Astrocyte (in vitro differentiated cells and primary cell): ENCODE data around the gene CABP7.

Experiments
- EZH2 ChIP-seq: IDR thresholded peaks from 2 replicates; pipeline ENCODE4 v1.6.1; 2012; ENCODE audit warnings: mild to moderate bottlenecking, low read length, inconsistent platforms; ENCODE audit not compliant: insufficient read depth
- TF ChIP-seq, protein P1 (sequence below): IDR thresholded peaks from 2 replicates; pipeline ENCODE4 v1.5.1; 2011; ENCODE audit warnings: low read depth, mild to moderate bottlenecking, inconsistent platforms, low read length, moderate library complexity; ENCODE audit not compliant: insufficient read depth

DNA sequence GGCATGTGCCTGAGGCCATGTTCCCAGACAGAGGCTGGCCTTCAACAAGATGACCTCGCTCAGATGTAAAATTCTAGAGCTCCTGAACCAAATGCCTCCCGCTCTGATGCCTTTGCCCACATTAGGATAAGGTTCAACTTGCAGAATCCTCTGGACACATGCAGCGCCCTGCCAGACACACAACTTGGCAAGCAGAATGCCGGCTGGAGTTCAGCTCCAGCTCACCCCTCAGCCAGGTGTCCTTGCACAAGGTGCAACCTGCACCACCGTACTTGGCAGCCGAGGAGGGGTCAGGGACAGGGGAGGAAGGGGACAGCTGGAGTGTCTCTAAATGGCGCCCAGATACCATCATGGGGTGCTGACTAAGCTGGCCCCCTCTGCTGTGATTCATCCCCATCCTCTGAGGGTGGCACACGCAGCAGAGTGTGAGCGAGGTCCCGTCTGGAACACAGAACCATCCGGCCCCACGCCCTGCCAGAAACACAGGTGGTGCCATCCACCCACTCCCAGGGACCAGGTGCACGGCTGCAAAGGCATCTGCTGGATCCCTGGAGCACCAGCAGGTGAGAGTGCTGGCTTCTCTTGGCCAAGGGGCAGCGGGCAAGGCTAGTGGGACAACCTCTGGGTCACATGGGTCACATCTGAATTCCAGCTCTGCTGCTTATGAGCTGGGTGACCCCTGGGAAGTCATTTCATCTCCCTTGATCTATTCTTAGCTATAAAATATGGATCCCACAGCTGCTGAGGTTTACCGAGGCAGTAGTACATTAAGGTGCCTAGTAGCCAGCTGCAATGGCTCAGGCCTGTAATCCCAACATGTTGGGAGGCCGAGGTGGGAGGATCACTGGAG, 34.2 kb downstream of the CABP7 start:
- TF ChIP-seq EZH2, result no peak
- TF ChIP-seq, protein P1, sequence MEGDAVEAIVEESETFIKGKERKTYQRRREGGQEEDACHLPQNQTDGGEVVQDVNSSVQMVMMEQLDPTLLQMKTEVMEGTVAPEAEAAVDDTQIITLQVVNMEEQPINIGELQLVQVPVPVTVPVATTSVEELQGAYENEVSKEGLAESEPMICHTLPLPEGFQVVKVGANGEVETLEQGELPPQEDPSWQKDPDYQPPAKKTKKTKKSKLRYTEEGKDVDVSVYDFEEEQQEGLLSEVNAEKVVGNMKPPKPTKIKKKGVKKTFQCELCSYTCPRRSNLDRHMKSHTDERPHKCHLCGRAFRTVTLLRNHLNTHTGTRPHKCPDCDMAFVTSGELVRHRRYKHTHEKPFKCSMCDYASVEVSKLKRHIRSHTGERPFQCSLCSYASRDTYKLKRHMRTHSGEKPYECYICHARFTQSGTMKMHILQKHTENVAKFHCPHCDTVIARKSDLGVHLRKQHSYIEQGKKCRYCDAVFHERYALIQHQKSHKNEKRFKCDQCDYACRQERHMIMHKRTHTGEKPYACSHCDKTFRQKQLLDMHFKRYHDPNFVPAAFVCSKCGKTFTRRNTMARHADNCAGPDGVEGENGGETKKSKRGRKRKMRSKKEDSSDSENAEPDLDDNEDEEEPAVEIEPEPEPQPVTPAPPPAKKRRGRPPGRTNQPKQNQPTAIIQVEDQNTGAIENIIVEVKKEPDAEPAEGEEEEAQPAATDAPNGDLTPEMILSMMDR, result no peak
